GM18951 (cell line): ENCODE measurements around the gene APBA3.

ENCODE experiments used
- POLR2A ChIP-seq: IDR thresholded peaks from 4 replicates; pipeline ENCODE4 v1.6.1; 2011; ENCODE audit warnings: mild to moderate bottlenecking; ENCODE audit not compliant: insufficient read length, insufficient read depth; ENCODE audit errors: extremely low read depth
- in situ Hi-C: fragments of 300-500 bp; cut with MboI; formaldehyde crosslinking; loops from one replicate; pipeline ENCODE4 v1.12.0; 2022; ENCODE audit warnings: low sequenced_read_pairs, mixed read lengths, inconsistent platforms; ENCODE audit not compliant: unreplicated experiment

Gene APBA3

GRCh38 chr19:3800996-3801395 lies 39.5 kb upstream of the APBA3 start:
- no peak for TF ChIP-seq POLR2A
- in situ Hi-C loops: no loop called here

- in situ Hi-C loops: no loop called here
- no peak for TF ChIP-seq POLR2A
These were observed 36.6 kb upstream of the APBA3 start for GRCh38 chr19:3798137-3798536.

- no peak for TF ChIP-seq POLR2A
- in situ Hi-C loops: no loop called here
These were observed 34.9 kb upstream of the APBA3 start for GRCh38 chr19:3796358-3796757.

GRCh38 chr19:3793799-3794198 lies 32.3 kb upstream of the APBA3 start:
- no peak for TF ChIP-seq POLR2A
- in situ Hi-C loops: no loop called here

- in situ Hi-C loops: no loop called here
These were observed 30.6 kb upstream of the APBA3 start for GRCh38 chr19:3792114-3792513.

GRCh38 chr19:3790941-3791340 lies 29.4 kb upstream of the APBA3 start:
- TF ChIP-seq POLR2A: no peak
- in situ Hi-C loops: no loop called here

More at GRCh38 chr19:3792114-3792513, 30.6 kb upstream of the APBA3 start:
- no peak for TF ChIP-seq POLR2A

GRCh38 chr19:3790209-3790734 lies 28.8 kb upstream of the APBA3 start:
- in situ Hi-C loops: no loop called here
- TF ChIP-seq POLR2A: no peak

GRCh38 chr19:3788996-3789778 lies 27.7 kb upstream of the APBA3 start:
- in situ Hi-C loops: no loop called here
- no peak for TF ChIP-seq POLR2A

- no peak for TF ChIP-seq POLR2A
- in situ Hi-C loops: no loop called here
These were observed 24.7 kb upstream of the APBA3 start, which contains the start of gene MATK for GRCh38 chr19:3785938-3786824. Gene MATK, minus strand, starts transcription at chr19:3786381. Its CDS starts 1,246 bp downstream, at chr19:3785135.

GRCh38 chr19:3785451-3785937 lies 24.0 kb upstream of the APBA3 start:
- in situ Hi-C loops: no loop called here
- no peak for TF ChIP-seq POLR2A

- in situ Hi-C loops: no loop called here
- TF ChIP-seq POLR2A: no peak
These were observed 23.3 kb upstream of the APBA3 start for GRCh38 chr19:3784607-3785450.
